CD14-positive monocyte (primary cell): ENCODE measurements around the gene FAM53A. TPM values are rescaled to one million over a fixed set of nuclear protein-coding genes. Genes with fewer than 3 reads are reported as not detected.

Experiments used
- DNase-seq, 3 donors: peaks; one replicate each; pipeline ENCODE4 v3.0.0-alpha.2; 2011 to 2022
- H2AFZ ChIP-seq: 2 replicates; pipeline ENCODE4 v1.6.0; 2012; ENCODE audit warnings: mild to moderate bottlenecking, low read depth, low read length, inconsistent platforms; ENCODE audit not compliant: insufficient read depth, poor library complexity, severe bottlenecking
- H3K27ac ChIP-seq, 2 donors: 1 replicate in 1 of 2; 2 replicates in 1 of 2; pipeline ENCODE4 v1.5.1; 2012 to 2013; ENCODE audit warnings: low read length in 2 of 2, control low read depth in 1 of 2, inconsistent platforms in 1 of 2, low read depth in 1 of 2, mild to moderate bottlenecking in 1 of 2
- H3K27me3 ChIP-seq, 2 donors: one replicate each; pipeline versions ENCODE4 v1.6.0 to v1.6.1; 2011 to 2013; ENCODE audit warnings: low read length in 2 of 2; ENCODE audit not compliant: control insufficient read depth in 2 of 2, insufficient read depth in 2 of 2
- H3K36me3 ChIP-seq, 2 donors: replicated peaks in 1 of 2; 1 replicate in 1 of 2; 2 replicates in 1 of 2; pipeline versions ENCODE4 v1.5.1 to v1.6.1; 2012 to 2013; ENCODE audit warnings: low read length in 2 of 2, control low read depth in 1 of 2, inconsistent platforms in 1 of 2, mild to moderate bottlenecking in 1 of 2; ENCODE audit not compliant: insufficient read depth in 2 of 2, control insufficient read depth in 1 of 2
- H3K4me1 ChIP-seq, 2 donors: 1 replicate in 1 of 2; 2 replicates in 1 of 2; pipeline versions ENCODE4 v1.5.1 to v1.6.1; 2012 to 2013; ENCODE audit warnings: low read length in 2 of 2, control low read depth in 1 of 2, inconsistent platforms in 1 of 2, mild to moderate bottlenecking in 1 of 2, moderate library complexity in 1 of 2; ENCODE audit not compliant: insufficient read depth in 2 of 2, control insufficient read depth in 1 of 2
- H3K4me2 ChIP-seq: replicated peaks from 2 replicates; pipeline ENCODE3; 2012; ENCODE audit warnings: low read length, moderate library complexity, mild to moderate bottlenecking; ENCODE audit not compliant: poor library complexity, severe bottlenecking; ENCODE audit errors: extremely low read depth
- H3K4me3 ChIP-seq, 3 experiments: fragments of 200-600 bp in 1 of 3; sonication (generic) in 1 of 3; replicated peaks in 1 of 3; 1 replicate in 2 of 3; 2 replicates in 1 of 3; pipeline ENCODE4 v1.5.1; 2011 to 2013; ENCODE audit warnings: low read length in 3 of 3, mild to moderate bottlenecking in 3 of 3, control low read depth in 2 of 3, low read depth in 2 of 3, inconsistent platforms in 1 of 3, moderate library complexity in 1 of 3
- H3K79me2 ChIP-seq: 2 replicates; pipeline ENCODE4 v1.6.0; 2012; ENCODE audit warnings: mild to moderate bottlenecking, control low read depth, inconsistent platforms, low read length, moderate library complexity; ENCODE audit not compliant: insufficient read depth
- H3K9ac ChIP-seq: 2 replicates; pipeline ENCODE4 v1.6.0; 2017; ENCODE audit warnings: low read length, mild to moderate bottlenecking; ENCODE audit not compliant: insufficient read depth, poor library complexity, severe bottlenecking
- H3K9me3 ChIP-seq, 2 donors: replicated peaks in 1 of 2; 1 replicate in 1 of 2; 2 replicates in 1 of 2; pipeline versions ENCODE4 v1.5.1 to v1.6.1; 2012 to 2013; ENCODE audit warnings: low read length in 2 of 2, control low read depth in 1 of 2; ENCODE audit not compliant: control insufficient read depth in 1 of 2, insufficient read depth in 1 of 2
- H4K20me1 ChIP-seq: 2 replicates; pipeline ENCODE4 v1.6.0; 2012; ENCODE audit warnings: mild to moderate bottlenecking, low read length, control low read depth, moderate library complexity; ENCODE audit not compliant: insufficient read depth
- H3K27ac Mint-ChIP-seq, 7 donors: one replicate each; pipeline ENCODE4 v1.8.0; 2020; ENCODE audit warnings: mild to moderate bottlenecking in 7 of 7, mixed read lengths in 7 of 7, moderate library complexity in 6 of 7, inconsistent platforms in 2 of 7
- H3K27me3 Mint-ChIP-seq, 3 donors: one replicate each; pipeline ENCODE4 v1.8.0; 2021 to 2022; ENCODE audit warnings: low read depth in 3 of 3, mild to moderate bottlenecking in 3 of 3, mixed read lengths in 3 of 3, moderate library complexity in 3 of 3, inconsistent platforms in 1 of 3
- H3K36me3 Mint-ChIP-seq, 2 donors: one replicate each; pipeline ENCODE4 v1.8.0; 2020; ENCODE audit warnings: mixed read lengths in 2 of 2, inconsistent platforms in 1 of 2, mild to moderate bottlenecking in 1 of 2
- H3K4me1 Mint-ChIP-seq: one replicate; pipeline ENCODE4 v1.8.0; 2020; ENCODE audit warnings: mild to moderate bottlenecking, mixed read lengths
- H3K4me3 Mint-ChIP-seq, 2 donors: one replicate each; pipeline ENCODE4 v1.8.0; 2020; ENCODE audit warnings: mild to moderate bottlenecking in 2 of 2, mixed read lengths in 2 of 2, moderate library complexity in 1 of 2
- H3K9me3 Mint-ChIP-seq, 7 donors: one replicate each; pipeline ENCODE4 v1.8.0; 2020 to 2022; ENCODE audit warnings: mixed read lengths in 7 of 7, mild to moderate bottlenecking in 6 of 7, moderate library complexity in 6 of 7, inconsistent platforms in 2 of 7
- WGBS: methylation state at CpG from one replicate; pipeline ENCODE4 v1.1.5; 2013; ENCODE audit warnings: missing lambda C conversion rate; ENCODE audit not compliant: insufficient coverage; 5-methylcytosine and 5-hydroxymethylcytosine counted together
- intact Hi-C, 2 donors: fragments of 100-400 bp; cut with micrococcal nuclease; formaldehyde crosslinking; loops; one replicate each; pipeline versions ENCODE4 v1.15.0 to v1.15.1; 2023
- polyA plus RNA-seq, 3 donors: library from polyadenylated mRNA; depleted of rRNA in 1 of 3; unstranded in 2 of 3; stranded (reverse) in 1 of 3; fragments of 300-500 nt in 2 of 3; fragments of >200 nt in 1 of 3; fragmentation: Illumina TruSeq in 2 of 3; gene quantifications; 1 replicate in 2 of 3; 2 replicates in 1 of 3; pipeline ENCODE4 v1.2.3, GENCODE V29; 2012 to 2021
- TF ChIP-seq, protein P1 (sequence below): fragments of 200-600 bp; IDR thresholded peaks from one replicate; pipeline ENCODE4 v1.8.0; 2022; ENCODE audit warnings: antibody characterized with exemption, mild to moderate bottlenecking

Gene FAM53A
- polyA plus RNA-seq, 3 donors = 0.40 to 0.82 (median 0.76) TPM

DNA sequence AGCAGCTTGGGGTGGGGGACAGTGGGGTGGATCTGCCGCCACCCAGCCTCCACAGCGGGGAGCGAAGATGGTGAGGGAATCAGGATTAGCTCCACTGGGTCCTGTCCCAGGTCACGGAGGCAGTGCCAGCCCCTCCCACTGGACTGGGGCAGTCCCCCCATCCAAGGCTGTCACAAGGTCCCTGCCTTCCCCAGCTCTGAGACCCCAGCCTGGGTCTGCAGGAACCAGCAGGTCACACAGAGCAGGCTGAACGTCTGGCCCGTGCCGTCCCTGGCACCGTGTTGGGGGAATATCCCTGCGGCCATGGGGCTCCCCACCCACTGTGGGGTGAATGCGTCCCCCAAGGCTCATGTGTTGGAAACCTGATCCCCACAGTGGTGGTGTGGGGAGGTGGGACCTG is 62.6 kb downstream of the FAM53A start:
- Histone ChIP-seq H3K27ac (no peak overlapping the region), H2AFZ (no peak overlapping the region), H3K4me3 (no peak overlapping the region), H3K4me1 (no peaks in the 10 kb centered on the region), H3K4me2 (no peak overlapping the region), H3K9me3 (peaks cover 0 to 43% of the 10 kb centered on the region in 2 donors), H3K36me3 (no peaks in the 10 kb centered on the region), H4K20me1 (no peaks in the 10 kb centered on the region), H3K9ac (no peak overlapping the region), H3K79me2 (no peaks in the 10 kb centered on the region), H3K27me3 (no peaks in the 10 kb centered on the region)
- Mint-ChIP-seq H3K4me1 (no peaks in the 10 kb centered on the region), H3K4me3 (no peak overlapping the region), H3K27me3 (peaks cover 2 to 6% (median 5%) of the 10 kb centered on the region in 3 donors), H3K27ac (no peak overlapping the region), H3K9me3 (peaks cover 9 to 28% (median 16%) of the 10 kb centered on the region in 7 donors), H3K36me3 (no peaks in the 10 kb centered on the region)
- intact Hi-C loops = no loop called here
- TF ChIP-seq, protein P1, sequence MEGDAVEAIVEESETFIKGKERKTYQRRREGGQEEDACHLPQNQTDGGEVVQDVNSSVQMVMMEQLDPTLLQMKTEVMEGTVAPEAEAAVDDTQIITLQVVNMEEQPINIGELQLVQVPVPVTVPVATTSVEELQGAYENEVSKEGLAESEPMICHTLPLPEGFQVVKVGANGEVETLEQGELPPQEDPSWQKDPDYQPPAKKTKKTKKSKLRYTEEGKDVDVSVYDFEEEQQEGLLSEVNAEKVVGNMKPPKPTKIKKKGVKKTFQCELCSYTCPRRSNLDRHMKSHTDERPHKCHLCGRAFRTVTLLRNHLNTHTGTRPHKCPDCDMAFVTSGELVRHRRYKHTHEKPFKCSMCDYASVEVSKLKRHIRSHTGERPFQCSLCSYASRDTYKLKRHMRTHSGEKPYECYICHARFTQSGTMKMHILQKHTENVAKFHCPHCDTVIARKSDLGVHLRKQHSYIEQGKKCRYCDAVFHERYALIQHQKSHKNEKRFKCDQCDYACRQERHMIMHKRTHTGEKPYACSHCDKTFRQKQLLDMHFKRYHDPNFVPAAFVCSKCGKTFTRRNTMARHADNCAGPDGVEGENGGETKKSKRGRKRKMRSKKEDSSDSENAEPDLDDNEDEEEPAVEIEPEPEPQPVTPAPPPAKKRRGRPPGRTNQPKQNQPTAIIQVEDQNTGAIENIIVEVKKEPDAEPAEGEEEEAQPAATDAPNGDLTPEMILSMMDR = no peak
- no peak for DNase-seq
- 97% methylated on average over 3 of the region's 10 CpGs for WGBS

DNA sequence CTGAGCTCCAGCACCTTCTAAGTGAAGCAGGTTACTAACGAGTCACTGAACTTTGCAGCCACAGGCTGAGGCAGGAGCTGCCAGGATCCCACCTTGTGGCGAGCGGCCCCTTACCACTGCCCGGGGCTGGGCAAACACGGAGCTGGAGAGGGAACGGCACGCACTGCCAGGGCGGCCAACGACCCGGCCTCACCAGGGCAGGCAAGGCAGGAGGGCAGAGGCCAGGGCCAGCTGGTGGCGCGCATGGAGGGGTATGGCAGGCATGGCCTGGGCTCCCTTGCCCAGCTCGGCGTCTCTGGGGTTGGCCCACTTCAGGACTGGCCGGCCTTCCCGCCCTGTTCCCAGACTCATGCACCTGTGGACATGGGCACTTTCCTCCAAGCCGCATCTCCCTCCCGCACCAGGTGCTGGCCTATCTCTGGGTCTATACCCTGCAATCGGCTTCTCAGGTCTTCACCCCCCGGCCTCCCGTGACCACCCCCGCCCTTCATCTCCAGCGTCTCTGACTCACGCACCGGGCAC is 64.9 kb downstream of the FAM53A start:
- no peak for DNase-seq
- Mint-ChIP-seq H3K4me1 (no peaks in the 10 kb centered on the region), H3K27me3 (peaks cover 2 to 8% (median 3%) of the 10 kb centered on the region in 3 donors), H3K9me3 (peaks cover 9 to 21% (median 12%) of the 10 kb centered on the region in 7 donors), H3K4me3 (no peak overlapping the region), H3K36me3 (no peaks in the 10 kb centered on the region), H3K27ac (no peak overlapping the region)
- Histone ChIP-seq H2AFZ (no peak overlapping the region), H3K36me3 (no peaks in the 10 kb centered on the region), H3K4me2 (no peak overlapping the region), H3K9me3 (peaks cover 0 to 27% of the 10 kb centered on the region in 2 donors), H3K27ac (no peak overlapping the region), H3K27me3 (no peaks in the 10 kb centered on the region), H4K20me1 (no peaks in the 10 kb centered on the region), H3K4me3 (no peak overlapping the region), H3K9ac (no peak overlapping the region), H3K4me1 (no peaks in the 10 kb centered on the region), H3K79me2 (no peaks in the 10 kb centered on the region)
- intact Hi-C loops = no loop called here
- 93% methylated on average over 25 of the region's 25 CpGs for WGBS
- TF ChIP-seq, protein P1 = no peak
